Astrocyte (in vitro differentiated cells and primary cell): ENCODE measurements around the gene CUTA. TPM values are rescaled to one million over a fixed set of nuclear protein-coding genes. Genes with fewer than 3 reads are reported as not detected.

ENCODE experiments used
- DNase-seq: peaks from one replicate; pipeline ENCODE4 v3.0.0-alpha.2; 2010; ENCODE audit warnings: low read depth
- FAIRE-seq: peaks from 2 replicates; lab custom pipeline; 2011; peaks lifted over from hg19 to GRCh38; lab: Jason Lieb, UNC
- H2AFZ ChIP-seq: 2 replicates; pipeline ENCODE4 v1.6.0; 2012; ENCODE audit warnings: low read depth, low read length, inconsistent platforms
- H3K27ac ChIP-seq: 2 replicates; pipeline ENCODE4 v1.5.1; 2011; ENCODE audit warnings: low read depth, low read length, inconsistent platforms
- H3K27me3 ChIP-seq: 2 replicates; pipeline ENCODE4 v1.6.0; 2011; ENCODE audit warnings: low read length, inconsistent platforms; ENCODE audit not compliant: insufficient read depth
- H3K36me3 ChIP-seq: 2 replicates; pipeline ENCODE4 v1.5.1; 2011; ENCODE audit warnings: low read length, inconsistent platforms; ENCODE audit not compliant: insufficient read depth
- H3K4me1 ChIP-seq: 2 replicates; pipeline ENCODE4 v1.5.1; 2011; ENCODE audit warnings: low read length, inconsistent platforms; ENCODE audit not compliant: insufficient read depth
- H3K4me2 ChIP-seq: 2 replicates; pipeline ENCODE4 v1.6.0; 2012; ENCODE audit warnings: low read length, inconsistent platforms
- H3K4me3 ChIP-seq: 2 replicates; pipeline ENCODE4 v1.5.1; 2011; ENCODE audit warnings: low read depth, mild to moderate bottlenecking, low read length, inconsistent platforms; ENCODE audit not compliant: insufficient read depth
- H3K79me2 ChIP-seq: 2 replicates; pipeline ENCODE4 v1.6.0; 2012; ENCODE audit warnings: mild to moderate bottlenecking, low read length, inconsistent platforms; ENCODE audit not compliant: insufficient read depth
- H3K9ac ChIP-seq: 2 replicates; pipeline ENCODE4 v1.6.0; 2012; ENCODE audit warnings: mild to moderate bottlenecking, low read length, inconsistent platforms
- H3K9me3 ChIP-seq: 2 replicates; pipeline ENCODE4 v1.5.1; 2012; ENCODE audit warnings: low read depth, mild to moderate bottlenecking, low read length, inconsistent platforms; ENCODE audit not compliant: insufficient read depth
- H4K20me1 ChIP-seq: 2 replicates; pipeline ENCODE4 v1.6.0; 2012; ENCODE audit warnings: low read length, inconsistent platforms; ENCODE audit not compliant: insufficient read depth
- H3K27ac Mint-ChIP-seq: one replicate; pipeline ENCODE4 v1.8.0; 2021; ENCODE audit warnings: mild to moderate bottlenecking, mixed read lengths; ENCODE audit not compliant: unreplicated experiment
- H3K27me3 Mint-ChIP-seq: one replicate; pipeline ENCODE4 v1.8.0; 2021; ENCODE audit warnings: low read depth, mixed read lengths; ENCODE audit not compliant: unreplicated experiment
- H3K36me3 Mint-ChIP-seq: one replicate; pipeline ENCODE4 v1.8.0; 2021; ENCODE audit warnings: low read depth, mixed read lengths; ENCODE audit not compliant: unreplicated experiment
- H3K4me1 Mint-ChIP-seq: one replicate; pipeline ENCODE4 v1.8.0; 2021; ENCODE audit warnings: low read depth, mixed read lengths; ENCODE audit not compliant: unreplicated experiment
- H3K4me3 Mint-ChIP-seq: one replicate; pipeline ENCODE4 v1.8.0; 2021; ENCODE audit warnings: mild to moderate bottlenecking, moderate library complexity, mixed read lengths; ENCODE audit not compliant: unreplicated experiment
- H3K9me3 Mint-ChIP-seq: one replicate; pipeline ENCODE4 v1.8.0; 2021; ENCODE audit warnings: mild to moderate bottlenecking, mixed read lengths; ENCODE audit not compliant: unreplicated experiment
- CTCF ChIP-seq: IDR thresholded peaks from 2 replicates; pipeline ENCODE4 v1.5.1; 2011; ENCODE audit warnings: low read depth, mild to moderate bottlenecking, inconsistent platforms, low read length, moderate library complexity; ENCODE audit not compliant: insufficient read depth
- EZH2 ChIP-seq: IDR thresholded peaks from 2 replicates; pipeline ENCODE4 v1.6.1; 2012; ENCODE audit warnings: mild to moderate bottlenecking, low read length, inconsistent platforms; ENCODE audit not compliant: insufficient read depth
- total RNA-seq: library from RNA; stranded (reverse); gene quantifications from 2 replicates; pipeline ENCODE4 v1.2.1, GENCODE V29; 2021

CUTA gene
- total RNA-seq, 1 donor from 2014 or later, result 256 TPM

- H3K4me2 ChIP-seq, result no peak overlapping the region
- no peak overlapping the region for H2AFZ ChIP-seq
- no peaks in the 10 kb centered on the region for H3K27me3 Mint-ChIP-seq
- H3K4me1 ChIP-seq, result peaks cover 19% of the 10 kb centered on the region
- peak overlapping the region; percentile 48 for H3K27ac Mint-ChIP-seq
- H3K79me2 ChIP-seq, result peaks cover 50% of the 10 kb centered on the region
- peaks cover 22% of the 10 kb centered on the region for H3K4me1 Mint-ChIP-seq
- H3K9me3 ChIP-seq, result no peaks in the 10 kb centered on the region
- peaks cover 8% of the 10 kb centered on the region for H3K36me3 ChIP-seq
- H3K27ac ChIP-seq, result no peak overlapping the region
- FAIRE-seq (no peak), DNase-seq (no peak)
- no peaks in the 10 kb centered on the region for H3K9me3 Mint-ChIP-seq
- TF ChIP-seq CTCF, result no peak
- TF ChIP-seq EZH2, result no peak
- H3K4me3 ChIP-seq, result no peak overlapping the region
- peaks cover 11% of the 10 kb centered on the region for H3K36me3 Mint-ChIP-seq
- H3K27me3 ChIP-seq, result no peaks in the 10 kb centered on the region
- H3K4me3 Mint-ChIP-seq, result peak overlapping the region; percentile 74
- no peak overlapping the region for H3K9ac ChIP-seq
- peaks cover 48% of the 10 kb centered on the region for H4K20me1 ChIP-seq
Measured at GRCh38 chr6:33413241-33414120, 4.4 kb downstream of the CUTA start.

- no peak overlapping the region for H3K4me3 ChIP-seq
- Mint-ChIP-seq H3K4me3 (peak overlapping the region; percentile 88), H3K9me3 (no peaks in the 10 kb centered on the region), H3K36me3 (peaks cover 11% of the 10 kb centered on the region), H3K4me1 (peaks cover 19% of the 10 kb centered on the region), H3K27ac (peak overlapping the region; percentile 81), H3K27me3 (no peaks in the 10 kb centered on the region)
- H3K27ac ChIP-seq, result no peak overlapping the region
- peaks cover 48% of the 10 kb centered on the region for H3K79me2 ChIP-seq
- H2AFZ ChIP-seq, result no peak overlapping the region
- peak overlapping the region; percentile 93 for H3K4me2 ChIP-seq
- TF ChIP-seq CTCF, result no peak
- no peak for TF ChIP-seq EZH2
- H3K9me3 ChIP-seq, result no peaks in the 10 kb centered on the region
- peaks cover 48% of the 10 kb centered on the region for H4K20me1 ChIP-seq
- no peak for DNase-seq
- H3K4me1 ChIP-seq, result peaks cover 17% of the 10 kb centered on the region
- H3K9ac ChIP-seq, result no peak overlapping the region
- FAIRE-seq, result no peak
- no peaks in the 10 kb centered on the region for H3K27me3 ChIP-seq
- H3K36me3 ChIP-seq, result peaks cover 8% of the 10 kb centered on the region
Measured at GRCh38 chr6:33412140-33413009, 5.5 kb downstream of the CUTA start.
